Muscle layer of colon (tissue), 2 donors: Measurements from ENCODE around the gene SLC2A6.

Source experiments
- H3K27ac ChIP-seq: one replicate; pipeline ENCODE4 v1.7.0; 2013; ENCODE audit warnings: low read depth, mild to moderate bottlenecking, low read length, moderate library complexity
- H3K27me3 ChIP-seq, 2 donors: one replicate each; pipeline ENCODE4 v1.7.0; 2013; ENCODE audit warnings: low read length in 2 of 2, mild to moderate bottlenecking in 2 of 2; ENCODE audit not compliant: insufficient read depth in 2 of 2, control insufficient read depth in 1 of 2
- H3K36me3 ChIP-seq: one replicate; pipeline ENCODE4 v1.7.0; 2013; ENCODE audit warnings: mild to moderate bottlenecking, low read length; ENCODE audit not compliant: insufficient read depth
- H3K4me1 ChIP-seq: one replicate; pipeline ENCODE4 v1.7.0; 2013; ENCODE audit warnings: mild to moderate bottlenecking, low read length; ENCODE audit not compliant: insufficient read depth
- H3K4me3 ChIP-seq, 2 donors: one replicate each; pipeline ENCODE4 v1.7.0; 2013; ENCODE audit warnings: low read length in 2 of 2, low read depth in 1 of 2, mild to moderate bottlenecking in 1 of 2, moderate library complexity in 1 of 2
- H3K9ac ChIP-seq: one replicate; pipeline ENCODE4 v1.7.0; 2013; ENCODE audit warnings: low read length
- H3K9me3 ChIP-seq: one replicate; pipeline ENCODE4 v1.7.0; 2013; ENCODE audit warnings: mild to moderate bottlenecking, low read length
- donor health status: abdominal sarcoma.
- donor health status: Adenocarcinoma of cecum.

Gene SLC2A6

DNA sequence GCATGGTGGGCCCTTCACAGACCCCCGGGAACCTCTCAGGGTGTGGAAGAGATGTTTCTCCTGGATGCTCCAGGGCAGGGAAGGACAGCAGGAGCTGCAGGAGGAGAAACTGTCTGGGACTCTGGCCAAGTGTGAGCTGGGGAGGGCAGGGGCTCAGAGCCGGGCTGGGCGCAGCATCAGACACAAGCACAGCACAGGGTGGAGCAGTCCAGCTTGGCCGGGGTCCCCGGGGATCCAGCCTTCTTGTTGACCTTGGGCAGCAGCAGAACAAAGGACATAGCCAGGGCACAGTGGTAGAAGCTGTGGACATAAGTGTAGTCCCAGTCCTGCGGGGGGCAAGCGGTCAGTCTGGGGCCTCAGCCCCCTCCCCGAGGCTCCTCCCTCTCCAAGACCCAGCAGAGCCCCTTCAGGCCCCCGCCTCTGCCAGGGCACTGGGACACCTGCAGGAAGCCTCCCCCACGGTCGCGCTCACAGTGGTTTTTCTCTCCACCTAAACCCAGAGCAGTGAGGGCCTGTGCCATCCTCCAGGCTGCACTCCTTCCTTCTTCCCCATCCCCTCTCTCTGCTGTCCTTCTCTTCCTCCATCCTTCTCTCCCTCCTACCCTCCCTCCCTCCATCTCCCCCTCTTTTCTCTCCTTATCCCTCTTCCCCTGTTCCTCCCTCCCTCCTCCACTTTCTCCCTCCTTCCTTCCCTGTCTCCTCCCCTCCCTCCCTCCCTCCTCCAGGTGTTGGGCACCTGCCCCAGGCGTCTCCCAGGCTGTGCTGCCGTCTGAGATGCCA, 35.8 kb upstream of the SLC2A6 start:
- Histone ChIP-seq H3K27me3 (no peaks in the 10 kb centered on the region), H3K9me3 (no peaks in the 10 kb centered on the region), H3K36me3 (no peaks in the 10 kb centered on the region), H3K4me1 (peaks cover 6% of the 10 kb centered on the region), H3K9ac (no peak overlapping the region), H3K27ac (no peak overlapping the region), H3K4me3 (no peak overlapping the region)

- H3K27ac ChIP-seq = no peak overlapping the region
- H3K4me3 ChIP-seq = no peak overlapping the region
- H3K27me3 ChIP-seq = no peaks in the 10 kb centered on the region
- no peaks in the 10 kb centered on the region for H3K36me3 ChIP-seq
- no peak overlapping the region for H3K9ac ChIP-seq
- peaks cover 15% of the 10 kb centered on the region for H3K4me1 ChIP-seq
- H3K9me3 ChIP-seq = no peaks in the 10 kb centered on the region
These were observed 34.6 kb upstream of the SLC2A6 start for GRCh38 chr9:133513214-133514100.

DNA sequence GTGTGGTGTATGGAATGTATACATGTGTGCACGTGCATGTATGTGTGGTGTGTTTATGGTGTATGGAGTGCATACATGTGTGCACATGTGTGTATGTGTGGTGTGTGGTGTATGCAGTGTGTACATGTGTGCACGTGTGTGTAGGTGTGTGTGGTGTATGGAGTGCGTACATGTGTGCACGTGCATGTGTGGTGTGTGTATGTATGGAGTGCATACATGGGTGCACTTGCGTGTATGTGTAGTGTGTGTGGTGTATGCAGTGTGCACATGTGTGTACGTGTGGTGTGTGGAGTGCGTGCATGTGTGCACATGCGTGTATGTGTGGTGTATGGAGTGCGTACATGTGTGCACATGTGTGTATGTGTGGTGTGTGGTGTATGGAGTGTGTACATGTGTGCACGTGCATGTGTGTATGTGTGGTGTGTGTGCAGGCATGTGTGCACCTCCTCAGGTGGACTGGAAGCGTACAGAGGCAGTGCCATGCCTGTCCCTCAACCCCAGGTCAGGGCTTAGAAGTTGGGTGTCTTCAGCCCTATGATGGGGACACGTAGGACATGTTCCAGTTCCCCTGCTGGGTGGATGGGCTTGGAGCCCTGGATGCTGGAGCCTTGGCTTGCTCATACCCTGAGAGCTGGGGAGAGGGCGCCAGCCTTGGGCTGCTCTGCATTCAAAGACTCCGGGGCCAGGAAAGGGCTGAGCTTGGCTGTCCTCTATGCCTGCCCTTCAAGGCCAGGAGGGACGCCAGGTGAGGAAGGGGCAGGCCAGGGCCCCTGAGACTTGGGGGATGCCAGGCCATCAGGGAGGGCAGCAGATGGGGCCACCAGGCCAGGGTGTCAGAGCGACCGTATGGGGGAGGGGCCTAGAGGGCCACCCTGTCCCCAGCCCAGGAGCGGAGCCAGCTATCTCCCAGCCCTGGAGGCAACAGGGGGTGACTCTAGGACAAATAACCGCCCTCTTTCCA, 33.6 kb upstream of the SLC2A6 start:
- peaks cover 15% of the 10 kb centered on the region for H3K4me1 ChIP-seq
- H3K9ac ChIP-seq = no peak overlapping the region
- H3K27me3 ChIP-seq = no peaks in the 10 kb centered on the region
- H3K36me3 ChIP-seq = no peaks in the 10 kb centered on the region
- H3K9me3 ChIP-seq = no peaks in the 10 kb centered on the region
- H3K27ac ChIP-seq = no peak overlapping the region
- H3K4me3 ChIP-seq = no peak overlapping the region

- Histone ChIP-seq H3K4me1 (peaks cover 15% of the 10 kb centered on the region), H3K27ac (no peak overlapping the region), H3K9ac (no peak overlapping the region), H3K4me3 (no peak overlapping the region), H3K9me3 (no peaks in the 10 kb centered on the region), H3K36me3 (no peaks in the 10 kb centered on the region), H3K27me3 (no peaks in the 10 kb centered on the region)
These were observed 32.7 kb upstream of the SLC2A6 start for GRCh38 chr9:133511607-133512006.

DNA sequence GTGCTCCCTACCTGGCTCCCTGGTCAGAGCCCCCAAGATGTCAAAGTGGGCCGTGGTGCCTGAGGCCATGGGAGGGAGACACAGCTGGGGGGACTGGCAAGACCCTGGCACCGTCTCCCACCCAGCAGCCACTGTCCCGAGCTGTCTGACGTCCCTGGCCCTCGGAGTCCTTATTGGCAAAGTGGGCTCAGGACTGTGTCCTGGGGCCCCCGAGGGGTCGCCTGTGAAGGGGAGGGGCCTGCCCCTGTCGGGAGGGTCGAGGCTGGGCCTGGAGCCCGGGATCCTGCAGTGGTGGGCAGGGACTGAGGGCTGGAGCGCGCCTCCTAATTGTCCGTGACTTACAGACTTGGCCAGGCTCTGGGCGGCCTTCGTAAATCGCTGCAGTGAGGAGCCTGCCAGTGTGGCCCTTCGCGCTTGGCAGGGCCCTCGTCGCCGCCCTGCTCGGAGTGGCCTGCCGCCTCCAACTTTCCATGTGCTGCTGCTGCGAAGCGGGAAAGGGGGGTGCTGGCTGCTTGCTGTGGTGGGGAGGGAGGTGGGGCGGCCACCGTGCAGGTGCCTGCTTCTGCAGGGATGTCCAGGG, 32.1 kb upstream of the SLC2A6 start:
- Histone ChIP-seq H3K9me3 (no peaks in the 10 kb centered on the region), H3K4me1 (peaks cover 15% of the 10 kb centered on the region), H3K27me3 (no peaks in the 10 kb centered on the region), H3K36me3 (no peaks in the 10 kb centered on the region), H3K27ac (no peak overlapping the region), H3K4me3 (no peak overlapping the region), H3K9ac (no peak overlapping the region)

GRCh38 chr9:133509179-133510083, 30.5 kb upstream of the SLC2A6 start:
- H3K27me3 ChIP-seq = no peaks in the 10 kb centered on the region
- H3K27ac ChIP-seq = no peak overlapping the region
- H3K4me1 ChIP-seq = peaks cover 17% of the 10 kb centered on the region
- no peak overlapping the region for H3K4me3 ChIP-seq
- H3K36me3 ChIP-seq = no peaks in the 10 kb centered on the region
- H3K9me3 ChIP-seq = no peaks in the 10 kb centered on the region
- H3K9ac ChIP-seq = no peak overlapping the region

DNA sequence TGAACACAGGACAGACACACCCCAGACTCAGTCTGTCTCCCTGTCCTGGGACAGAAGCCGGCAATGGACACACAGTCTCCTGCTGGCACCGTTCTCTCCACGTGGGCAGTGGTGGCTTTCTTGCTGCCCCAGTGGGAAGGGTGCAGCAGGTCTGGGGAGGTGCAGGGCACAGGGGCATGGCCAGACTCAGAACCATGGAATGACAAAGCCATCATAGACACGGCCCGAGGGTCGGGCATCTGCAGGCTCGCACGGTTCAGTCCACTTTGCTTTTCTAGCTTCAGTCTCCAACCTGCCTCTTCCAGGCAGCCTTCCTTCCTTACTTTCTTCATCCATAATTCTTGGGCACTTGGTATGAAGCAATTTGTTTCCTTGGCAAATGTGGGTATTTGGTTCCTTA, 29.1 kb upstream of the SLC2A6 start:
- Histone ChIP-seq H3K4me1 (peaks cover 16% of the 10 kb centered on the region), H3K4me3 (no peak overlapping the region)

GRCh38 chr9:133507246-133507965, 28.5 kb upstream of the SLC2A6 start:
- H3K36me3 ChIP-seq = no peaks in the 10 kb centered on the region
- peaks cover 16% of the 10 kb centered on the region for H3K4me1 ChIP-seq
- no peak overlapping the region for H3K4me3 ChIP-seq
- no peaks in the 10 kb centered on the region for H3K9me3 ChIP-seq
- H3K27me3 ChIP-seq = no peaks in the 10 kb centered on the region
- H3K9ac ChIP-seq = no peak overlapping the region
- no peak overlapping the region for H3K27ac ChIP-seq

More for the DNA sequence above, 29.1 kb upstream of the SLC2A6 start:
- Histone ChIP-seq H3K9ac (no peak overlapping the region), H3K27me3 (no peaks in the 10 kb centered on the region), H3K9me3 (no peaks in the 10 kb centered on the region), H3K27ac (no peak overlapping the region), H3K36me3 (no peaks in the 10 kb centered on the region)

DNA sequence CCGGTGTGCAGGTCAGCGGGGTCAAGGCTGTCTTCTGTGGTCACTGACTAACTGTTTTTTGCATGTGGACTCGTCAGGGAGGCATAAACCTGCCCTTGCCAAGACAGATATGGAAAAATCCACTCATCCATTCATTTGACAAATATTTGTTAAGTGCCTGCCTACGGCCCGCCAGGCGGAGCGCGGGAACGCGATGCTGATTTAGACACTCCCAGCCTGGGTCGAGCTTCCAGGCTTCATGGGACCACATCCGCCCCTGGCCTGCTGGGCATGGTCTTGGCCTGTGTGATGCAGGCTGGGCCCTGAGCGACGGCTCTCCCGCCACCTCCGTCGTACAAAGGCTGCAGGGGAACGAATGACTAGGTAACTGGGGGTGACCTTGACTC, 27.7 kb upstream of the SLC2A6 start:
- Histone ChIP-seq H3K36me3 (no peaks in the 10 kb centered on the region), H3K27ac (no peak overlapping the region), H3K4me3 (no peak overlapping the region), H3K4me1 (peaks cover 16% of the 10 kb centered on the region), H3K27me3 (no peaks in the 10 kb centered on the region), H3K9ac (no peak overlapping the region), H3K9me3 (peaks cover 3% of the 10 kb centered on the region)
